Activated CD8-positive, alpha-beta memory T cell treated with anti-CD3 and anti-CD28 coated beads for 24 hours (primary cell): Measurements from ENCODE around the gene RDH11.

ENCODE experiments used
- DNase-seq: peaks from one replicate; pipeline ENCODE4 v3.0.0-alpha.2; 2020

The RDH11 gene

DNA sequence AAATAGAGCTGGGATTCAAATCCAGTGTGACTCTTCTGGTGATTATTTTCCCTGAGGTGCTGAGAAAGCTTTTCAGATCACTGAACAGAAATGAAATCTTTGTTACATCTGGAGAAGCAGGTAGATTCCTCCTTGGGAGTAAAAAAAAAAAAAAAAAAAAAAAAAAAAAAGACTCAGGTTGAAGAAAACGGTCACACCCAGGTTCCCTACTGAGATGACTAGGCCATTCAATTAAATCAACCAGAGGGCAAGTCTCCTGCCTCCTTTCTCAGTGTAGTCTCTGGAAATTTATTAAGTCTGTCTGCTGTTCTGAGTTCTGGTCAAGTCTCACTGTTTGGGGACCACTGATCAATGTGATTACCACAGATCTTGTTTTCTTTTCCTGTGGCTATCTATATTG is 51.9 kb downstream of the RDH11 start:
- no peak for DNase-seq

DNA sequence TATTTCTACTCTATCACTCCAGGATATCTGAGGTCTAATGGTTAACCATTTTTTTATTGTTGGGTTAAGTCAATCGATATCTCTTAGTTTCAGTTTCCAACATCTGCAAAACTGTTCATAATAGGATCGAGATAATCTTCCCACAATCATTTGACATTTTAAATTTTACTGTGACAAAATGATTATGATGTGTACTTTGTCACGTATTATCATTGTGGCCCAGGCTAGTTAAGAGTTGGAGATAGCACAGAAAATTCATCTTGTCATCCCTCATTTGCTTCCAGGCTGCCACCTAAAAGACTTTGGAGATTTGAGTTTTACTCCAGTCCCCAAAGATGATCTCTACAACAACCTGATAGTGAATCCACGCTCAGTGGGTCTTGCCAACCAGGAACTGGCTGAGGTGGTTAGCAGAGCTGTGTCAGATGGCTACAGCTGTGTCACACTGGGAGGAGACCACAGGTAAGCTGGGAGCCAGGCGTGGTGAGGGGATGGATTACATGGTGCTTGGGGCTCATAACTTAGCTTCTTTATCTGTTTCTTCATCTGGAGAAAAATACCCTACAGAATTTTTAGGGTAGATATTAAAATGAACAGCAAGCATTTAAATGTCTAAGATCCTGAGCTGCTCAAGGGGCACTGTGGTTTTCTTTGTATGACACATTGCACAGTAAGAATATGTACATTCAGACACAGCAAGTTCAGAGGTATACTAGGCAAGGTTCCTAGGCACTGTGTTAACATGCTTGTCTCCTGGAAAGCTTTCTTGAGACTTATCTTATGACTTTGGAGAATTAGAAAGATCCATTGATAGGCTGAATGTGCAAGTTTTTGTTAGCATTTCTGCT is 53.4 kb downstream of the RDH11 start:
- no peak for DNase-seq

DNA sequence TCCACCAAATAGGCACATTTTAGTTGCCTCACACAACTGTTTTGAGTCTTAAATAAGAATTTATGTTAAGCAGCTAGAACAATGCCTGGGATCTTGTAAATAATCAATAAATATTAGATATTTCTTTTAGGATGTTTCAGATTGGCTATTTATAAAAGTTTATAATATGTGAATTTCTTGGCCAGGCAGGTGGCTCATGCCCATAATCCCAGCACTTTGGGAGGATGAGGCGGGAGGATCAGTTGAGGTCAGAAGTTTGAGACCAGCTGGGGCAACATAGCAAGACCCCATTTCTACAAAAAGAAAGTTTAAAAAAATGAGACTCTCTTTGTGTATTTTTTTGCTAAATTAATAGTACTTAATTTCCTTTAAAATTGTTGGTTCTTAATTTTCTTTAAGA is 54.1 kb downstream of the RDH11 start:
- DNase-seq: no peak

DNA sequence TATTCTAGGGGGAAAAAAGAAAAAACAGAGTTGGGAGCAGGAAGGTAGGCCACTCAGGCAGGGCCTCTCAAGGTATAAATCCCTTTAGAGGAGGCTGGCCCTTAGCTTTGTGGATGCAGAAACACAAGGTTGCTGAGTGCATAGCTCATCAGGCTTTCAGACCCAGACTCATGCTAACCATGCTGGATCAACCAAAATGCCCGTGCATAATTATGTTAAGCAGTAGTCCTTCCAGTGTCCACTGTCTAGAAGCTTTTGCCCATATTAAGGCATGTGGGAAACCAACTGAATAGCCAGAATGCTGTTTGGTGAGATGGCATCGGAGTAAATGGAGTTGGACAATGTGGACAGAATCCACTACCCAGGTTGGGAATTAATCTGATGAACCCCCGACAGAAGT is 56.9 kb downstream of the RDH11 start:
- DNase-seq: no peak

DNA sequence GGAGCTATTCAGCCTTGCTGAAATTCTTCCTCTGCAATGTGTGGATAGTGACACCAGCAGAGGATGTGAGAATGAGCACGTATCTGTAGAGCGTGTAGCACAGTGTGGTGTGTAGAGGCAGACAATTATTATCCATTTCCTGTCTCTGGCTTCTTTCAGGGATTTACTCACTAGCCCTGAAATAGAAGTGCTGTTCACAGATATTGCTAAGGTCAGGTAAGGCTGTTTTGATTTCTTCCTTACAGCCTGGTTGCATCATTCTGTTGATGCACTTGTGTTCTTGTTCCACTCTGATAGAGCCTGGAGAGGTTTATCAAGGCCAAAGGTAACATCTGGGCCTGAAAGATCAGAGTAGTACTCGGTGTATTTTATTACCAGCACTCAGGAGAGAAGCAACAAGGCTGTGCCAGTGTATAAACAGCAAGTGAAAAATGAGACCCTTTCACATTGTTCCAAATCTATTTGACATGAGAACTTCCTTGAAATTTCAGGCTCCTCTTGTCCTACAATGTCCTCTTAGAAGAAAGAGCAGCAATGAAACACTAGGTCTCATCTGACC is 59.1 kb downstream of the RDH11 start:
- DNase-seq: no peak

DNA sequence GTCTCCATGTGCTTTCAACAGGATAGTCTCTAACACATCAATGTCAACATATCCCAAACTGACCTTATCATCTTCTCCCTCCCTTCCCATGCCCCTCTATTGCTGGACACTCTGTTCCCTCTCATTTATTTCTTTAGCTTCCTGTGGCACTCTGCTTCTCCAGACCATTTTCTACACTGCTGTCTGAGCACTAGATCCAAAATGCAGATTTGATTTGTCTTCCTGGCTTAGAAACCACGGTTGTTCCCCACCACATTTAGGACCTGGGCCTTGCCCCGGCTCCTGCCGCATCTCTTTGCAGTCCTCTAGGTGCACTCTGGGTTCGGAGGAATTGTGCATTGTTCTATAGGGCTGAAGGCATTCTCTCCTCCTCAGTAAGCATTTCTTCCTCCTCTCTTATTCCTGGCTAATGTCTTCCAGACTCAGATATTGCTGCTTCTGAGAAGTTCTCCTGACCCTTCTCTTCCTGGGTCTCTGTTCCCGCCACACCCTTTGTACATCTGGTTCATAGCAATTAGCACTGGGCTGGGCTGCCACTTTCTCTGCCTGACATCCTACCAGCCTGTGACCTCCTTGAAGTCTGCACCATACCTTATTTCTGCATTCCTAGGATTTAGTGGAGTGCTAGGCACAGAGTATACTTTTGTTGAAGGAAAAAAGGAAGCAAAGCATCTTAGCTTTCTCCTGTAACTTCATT is 62.0 kb downstream of the RDH11 start:
- no peak for DNase-seq

DNA sequence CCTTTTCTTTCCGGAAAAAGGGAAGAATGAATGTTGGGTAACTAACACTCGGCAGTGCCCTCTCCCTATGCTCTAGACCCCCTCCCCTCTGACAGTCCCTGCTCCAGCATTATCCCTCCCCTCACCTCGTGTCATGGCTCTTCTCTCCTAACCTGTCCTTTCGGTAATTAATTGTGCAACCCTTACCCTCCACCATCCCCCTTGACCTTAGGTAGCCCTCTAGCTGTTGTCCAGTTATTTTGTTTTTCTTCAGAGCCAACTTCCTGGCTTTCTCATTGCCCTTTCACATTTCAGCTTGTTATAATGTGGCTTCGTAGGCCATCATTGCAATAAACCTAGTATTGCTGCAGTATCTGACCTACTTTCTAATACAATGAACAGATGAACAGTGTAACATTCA is 64.6 kb downstream of the RDH11 start:
- DNase-seq: no peak

DNA sequence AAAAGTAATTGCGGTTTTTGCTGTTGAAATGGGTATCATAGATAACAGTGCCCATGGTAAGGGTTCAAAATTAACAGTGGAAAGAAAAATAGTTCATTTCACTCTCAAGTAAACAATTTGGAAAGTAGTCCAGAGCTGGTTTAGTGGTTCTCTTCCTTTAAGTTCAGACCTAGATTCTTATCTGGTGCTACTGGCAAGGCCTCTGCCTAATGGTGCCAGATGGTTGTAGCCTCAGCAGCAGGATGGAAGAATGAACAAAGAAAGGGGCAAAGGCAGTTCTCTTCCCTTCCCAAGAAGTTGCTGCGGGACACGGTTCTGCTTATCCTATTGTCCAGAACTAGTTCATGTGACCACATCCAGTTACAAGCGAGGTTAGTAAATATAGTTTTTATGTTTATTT is 65.4 kb downstream of the RDH11 start:
- DNase-seq: no peak

DNA sequence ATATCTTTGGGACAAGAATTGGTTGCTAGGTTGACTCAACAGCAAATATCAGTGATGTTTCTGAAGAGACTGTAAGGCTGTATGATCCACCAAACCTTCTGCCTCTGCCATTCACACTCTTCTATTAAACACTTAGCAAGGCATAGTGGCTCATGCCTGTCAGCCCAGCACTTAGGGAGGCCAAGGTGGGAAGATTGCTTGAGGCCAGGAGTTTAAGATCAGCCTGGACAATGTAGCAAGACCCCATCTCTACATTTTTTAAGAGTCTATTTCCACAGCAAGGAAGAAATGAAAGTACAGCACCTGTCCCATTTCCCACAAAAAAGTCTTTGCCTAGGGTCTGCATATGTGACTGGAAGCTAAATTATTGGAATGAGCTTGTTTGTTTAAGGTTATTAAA is 68.0 kb downstream of the RDH11 start:
- DNase-seq: no peak
